Ascending aorta (tissue), 2 donors: ENCODE data around the gene ABCC1. TPM values are rescaled to one million over a fixed set of nuclear protein-coding genes. Genes with fewer than 3 reads are reported as not detected.

Experiments used
- DNase-seq, 2 donors: peaks; one replicate each; pipeline ENCODE4 v3.0.0-alpha.2; 2019; ENCODE audit warnings: low spot score in 2 of 2
- H3K27ac ChIP-seq, 2 donors: fragments of 200-600 bp; sonication (generic); one replicate each; pipeline ENCODE4 v1.5.1; 2016 to 2017; ENCODE audit warnings: mild to moderate bottlenecking in 1 of 2
- H3K27me3 ChIP-seq: fragments of 200-600 bp; sonication (generic); one replicate; pipeline ENCODE4 v1.5.1; 2017
- H3K36me3 ChIP-seq, 2 donors: fragments of 200-600 bp; sonication (generic); one replicate each; pipeline ENCODE4 v1.5.1; 2016
- H3K4me1 ChIP-seq, 2 donors: fragments of 200-600 bp; sonication (generic); one replicate each; pipeline ENCODE4 v1.5.1; 2016 to 2017; ENCODE audit warnings: mild to moderate bottlenecking in 1 of 2
- H3K4me3 ChIP-seq, 2 donors: fragments of 200-600 bp; sonication (generic); one replicate each; pipeline ENCODE4 v1.5.1; 2016 to 2017; ENCODE audit warnings: mild to moderate bottlenecking in 1 of 2
- H3K9me3 ChIP-seq, 2 donors: fragments of 200-600 bp; sonication (generic); one replicate each; pipeline ENCODE4 v1.5.1; 2016
- CTCF ChIP-seq, 3 experiments: fragments of 200-600 bp in 2 of 3; fragments of 450-650 bp in 1 of 3; sonication (generic) in 2 of 3; IDR thresholded peaks; one replicate each; pipeline ENCODE4 v1.5.1; 2016 to 2019; ENCODE audit warnings: antibody characterized with exemption in 3 of 3, mild to moderate bottlenecking in 1 of 3, moderate library complexity in 1 of 3
- intact Hi-C: fragments of 100-400 bp; cut with DNase I; formaldehyde crosslinking; loops from one replicate; pipeline ENCODE4 v1.15.1; 2023
- total RNA-seq: library from RNA; depleted of rRNA; stranded (reverse); fragments of >200 nt; gene quantifications from one replicate; pipeline ENCODE4 v1.1.0, GENCODE V29; 2016

Gene ABCC1
- total RNA-seq, 1 donor from 2014 or later = 144 TPM

GRCh38 chr16:16019488-16019887, 70.1 kb downstream of the ABCC1 start:
- Histone ChIP-seq H3K36me3 (peaks cover 26 to 42% of the 10 kb centered on the region in 2 donors), H3K9me3 (no peaks in the 10 kb centered on the region), H3K27ac (peak overlapping the region; percentile 4 to 44), H3K4me3 (no peak overlapping the region), H3K27me3 (no peaks in the 10 kb centered on the region), H3K4me1 (peaks cover 17 to 64% of the 10 kb centered on the region in 2 donors)
- intact Hi-C loops = no loop called here
- no peak for TF ChIP-seq CTCF (IDR thresholded peaks at IDR 0.05)
- peak in 1 of 2 donors; percentile 78 for DNase-seq

GRCh38 chr16:16020291-16020690, 70.9 kb downstream of the ABCC1 start:
- Histone ChIP-seq H3K4me1 (peaks cover 17 to 61% of the 10 kb centered on the region in 2 donors), H3K27me3 (no peaks in the 10 kb centered on the region), H3K4me3 (no peak overlapping the region), H3K27ac (peak overlapping the region; percentile 4 to 44), H3K36me3 (peaks cover 26 to 42% of the 10 kb centered on the region in 2 donors), H3K9me3 (no peaks in the 10 kb centered on the region)
- DNase-seq = no peak
- intact Hi-C loops = loop anchor here (5.0 kb wide), 3 partner anchors 33 to 163 kb away; partner anchors contain the start of gene MYH11
- no peak for TF ChIP-seq CTCF (IDR thresholded peaks at IDR 0.05)

- peaks cover 19 to 60% of the 10 kb centered on the region in 2 donors for H3K4me1 ChIP-seq
- peaks cover 20 to 42% of the 10 kb centered on the region in 2 donors for H3K36me3 ChIP-seq
Observed at GRCh38 chr16:16021020-16021419, 71.6 kb downstream of the ABCC1 start.

GRCh38 chr16:16021646-16021987, 72.2 kb downstream of the ABCC1 start:
- no peak for TF ChIP-seq CTCF (IDR thresholded peaks at IDR 0.05)
- H3K27me3 ChIP-seq = no peaks in the 10 kb centered on the region
- H3K4me3 ChIP-seq = no peak overlapping the region
- no peak for DNase-seq
- intact Hi-C loops = loop anchor here (5.0 kb wide), 3 partner anchors 34 to 164 kb away; partner anchors contain the start of gene MYH11
- H3K4me1 ChIP-seq = peaks cover 21 to 62% of the 10 kb centered on the region in 2 donors
- H3K27ac ChIP-seq = peak overlapping the region; percentile 48 to 89
- no peaks in the 10 kb centered on the region for H3K9me3 ChIP-seq
- H3K36me3 ChIP-seq = peaks cover 16 to 37% of the 10 kb centered on the region in 2 donors

More at GRCh38 chr16:16021020-16021419, 71.6 kb downstream of the ABCC1 start:
- Histone ChIP-seq H3K27ac (no peak overlapping the region), H3K4me3 (no peak overlapping the region), H3K27me3 (no peaks in the 10 kb centered on the region), H3K9me3 (no peaks in the 10 kb centered on the region)
- intact Hi-C loops = loop anchor here (5.0 kb wide), 3 partner anchors 34 to 164 kb away; partner anchors contain the start of gene MYH11
- no peak for TF ChIP-seq CTCF (IDR thresholded peaks at IDR 0.05)
- DNase-seq = no peak

GRCh38 chr16:16021988-16022682, 72.7 kb downstream of the ABCC1 start:
- Histone ChIP-seq H3K4me3 (peak overlapping the region in 1 of 2 donors; percentile 39), H3K27ac (peak overlapping the region; percentile 79 to 89)
- TF ChIP-seq CTCF (IDR thresholded peaks at IDR 0.05) = no peak

More at GRCh38 chr16:16021988-16022682, 72.7 kb downstream of the ABCC1 start:
- no peaks in the 10 kb centered on the region for H3K27me3 ChIP-seq
- DNase-seq = peak; percentile 89 to 99
- intact Hi-C loops = loop anchor here (2.0 to 5.0 kb wide), 4 partner anchors 35 to 165 kb away; partner anchors contain the start of genes CEP20 and MYH11
- H3K36me3 ChIP-seq = peaks cover 14 to 32% of the 10 kb centered on the region in 2 donors
- peaks cover 21 to 59% of the 10 kb centered on the region in 2 donors for H3K4me1 ChIP-seq
- H3K9me3 ChIP-seq = no peaks in the 10 kb centered on the region
